ENCODE results near the gene MBOAT2. TPM values are rescaled to one million over a fixed set of nuclear protein-coding genes. Genes with fewer than 3 reads are reported as not detected.

MBOAT2 gene
- total RNA-seq, 1 experiment from 2014 or later: 16.7 TPM

DNA sequence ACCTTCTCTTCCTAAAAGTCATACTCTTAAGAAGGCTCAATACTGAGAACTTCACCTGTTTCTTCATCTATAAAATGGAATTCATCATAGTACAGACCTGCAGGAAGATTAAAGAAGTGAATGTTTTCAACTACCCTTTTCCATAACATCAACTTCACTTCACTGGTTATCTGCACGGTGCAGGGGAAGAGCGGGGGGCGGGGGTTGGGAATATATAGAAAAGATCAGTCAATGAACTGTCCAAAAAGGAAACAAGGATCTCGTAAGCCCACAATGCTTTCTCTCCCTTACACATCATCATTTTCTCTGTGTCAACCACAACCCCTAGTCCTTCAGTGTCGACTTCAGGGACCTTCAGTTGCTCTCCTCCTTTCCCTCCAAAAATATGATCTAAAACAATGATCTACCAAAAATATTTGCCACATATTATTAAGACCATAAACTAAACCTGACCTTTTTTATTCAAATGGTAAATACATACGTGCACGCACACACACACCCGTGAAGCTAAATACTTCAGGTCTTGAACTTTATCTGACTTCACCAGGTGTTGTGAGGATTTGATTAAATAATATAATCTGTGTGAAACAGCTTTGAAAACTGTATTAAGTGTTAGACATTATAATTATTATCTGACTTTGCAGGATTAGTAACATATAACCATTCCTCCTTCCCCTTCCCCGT lies 4.9 kb downstream of the MBOAT2 start:
- in situ Hi-C loops (cut with HindIII; ENCODE audit: low pct_unique_long_range_greater_than_20kb, low sequenced_read_pairs): no loop called here
- no peak for DNase-seq (ENCODE audit: low read depth)

- no peak for DNase-seq (ENCODE audit: low read depth)
These were observed 5.9 kb downstream of the MBOAT2 start for GRCh38 chr2:8997631-8998030.

GRCh38 chr2:8997108-8997507 lies 6.4 kb downstream of the MBOAT2 start:
- DNase-seq (ENCODE audit: low read depth): no peak
- in situ Hi-C loops (cut with HindIII; ENCODE audit: low pct_unique_long_range_greater_than_20kb, low sequenced_read_pairs): no loop called here

More at GRCh38 chr2:8997631-8998030, 5.9 kb downstream of the MBOAT2 start:
- in situ Hi-C loops (cut with HindIII; ENCODE audit: low pct_unique_long_range_greater_than_20kb, low sequenced_read_pairs): no loop called here

- in situ Hi-C loops (cut with HindIII; ENCODE audit: low pct_unique_long_range_greater_than_20kb, low sequenced_read_pairs): no loop called here
- DNase-seq (ENCODE audit: low read depth): no peak
These were observed 7.5 kb downstream of the MBOAT2 start for GRCh38 chr2:8996006-8996405.

GRCh38 chr2:8994386-8994785 lies 9.1 kb downstream of the MBOAT2 start:
- in situ Hi-C loops (cut with HindIII; ENCODE audit: low pct_unique_long_range_greater_than_20kb, low sequenced_read_pairs): no loop called here
- DNase-seq (ENCODE audit: low read depth): no peak

GRCh38 chr2:8993902-8994278 lies 9.6 kb downstream of the MBOAT2 start:
- no peak for DNase-seq (ENCODE audit: low read depth)
- in situ Hi-C loops (cut with HindIII; ENCODE audit: low pct_unique_long_range_greater_than_20kb, low sequenced_read_pairs): no loop called here

GRCh38 chr2:8993196-8993901 lies 10.1 kb downstream of the MBOAT2 start:
- DNase-seq (ENCODE audit: low read depth): no peak
- in situ Hi-C loops (cut with HindIII; ENCODE audit: low pct_unique_long_range_greater_than_20kb, low sequenced_read_pairs): no loop called here

- in situ Hi-C loops (cut with HindIII; ENCODE audit: low pct_unique_long_range_greater_than_20kb, low sequenced_read_pairs): no loop called here
- no peak for DNase-seq (ENCODE audit: low read depth)
These were observed 10.8 kb downstream of the MBOAT2 start for GRCh38 chr2:8992643-8993042.

- no peak for DNase-seq (ENCODE audit: low read depth)
- in situ Hi-C loops (cut with HindIII; ENCODE audit: low pct_unique_long_range_greater_than_20kb, low sequenced_read_pairs): no loop called here
These were observed 13.9 kb downstream of the MBOAT2 start for GRCh38 chr2:8989536-8990079.

GRCh38 chr2:8987410-8987809 lies 16.1 kb downstream of the MBOAT2 start:
- DNase-seq (ENCODE audit: low read depth): no peak
- in situ Hi-C loops (cut with HindIII; ENCODE audit: low pct_unique_long_range_greater_than_20kb, low sequenced_read_pairs): no loop called here

DNA sequence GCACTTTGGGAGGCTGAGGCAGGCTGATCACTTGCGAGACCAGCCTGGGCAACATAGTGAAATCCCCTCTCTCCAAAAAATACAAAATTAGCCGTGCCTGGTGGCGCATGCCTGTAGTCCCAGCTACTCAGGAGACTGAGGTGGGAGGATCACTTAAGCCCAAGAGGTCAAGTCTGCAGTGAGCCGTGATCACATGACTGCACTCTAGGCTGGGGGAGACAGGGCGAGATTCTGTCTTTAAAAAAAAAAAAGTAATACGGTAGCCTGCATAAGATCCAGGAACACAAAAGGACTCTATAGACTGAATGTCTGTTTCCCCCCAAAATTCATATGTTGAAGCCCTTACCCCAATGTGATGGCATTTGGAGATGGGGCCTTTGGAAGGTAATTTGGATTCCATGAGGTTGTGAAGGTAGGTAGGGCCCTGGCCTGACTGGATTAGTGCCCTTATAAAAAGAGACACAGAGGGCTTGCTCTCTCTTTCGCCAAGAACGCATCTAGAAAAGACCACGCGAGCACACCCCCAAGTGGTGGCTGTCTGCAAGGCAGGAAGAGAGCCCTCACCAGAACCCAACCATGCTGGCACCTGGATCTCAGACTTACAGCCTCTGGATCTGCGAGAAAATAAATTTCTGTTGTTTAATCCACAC lies 17.0 kb downstream of the MBOAT2 start:
- in situ Hi-C loops (cut with HindIII; ENCODE audit: low pct_unique_long_range_greater_than_20kb, low sequenced_read_pairs): no loop called here
- no peak for DNase-seq (ENCODE audit: low read depth)

DNA sequence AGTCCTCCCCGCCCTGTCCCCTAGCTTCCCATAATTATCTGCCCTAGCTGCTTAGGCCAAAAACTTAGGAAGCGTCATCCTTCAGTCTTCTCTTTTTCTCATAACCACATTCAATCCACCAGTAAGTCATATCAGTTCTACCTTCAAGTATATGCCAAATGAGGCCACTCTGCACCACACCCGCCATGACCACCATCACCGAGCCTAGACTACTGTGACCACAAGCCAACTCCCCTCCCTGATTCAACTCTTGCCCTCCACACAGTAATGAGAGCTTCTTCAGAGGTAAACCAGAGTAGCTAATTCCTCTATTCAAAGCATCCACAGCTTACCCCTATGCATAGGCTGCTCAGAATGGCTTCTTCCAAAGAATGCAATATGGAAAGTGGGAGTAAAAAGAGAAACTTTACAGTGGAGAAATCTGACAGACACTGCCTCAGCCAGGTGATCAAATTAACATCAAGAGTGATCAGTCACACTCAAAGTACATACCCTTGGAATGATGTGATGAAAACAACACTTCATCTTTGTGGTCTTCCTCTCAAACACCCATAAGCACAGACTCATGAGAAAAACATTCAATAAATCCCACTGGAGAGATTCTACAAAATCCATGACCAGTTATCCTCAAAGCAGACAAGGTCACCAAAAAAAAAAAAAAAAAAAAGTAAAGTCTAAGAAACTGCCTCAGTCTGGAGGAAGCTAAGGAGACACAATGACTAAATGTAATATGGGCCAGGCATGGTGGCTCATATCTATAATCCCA lies 17.7 kb downstream of the MBOAT2 start:
- no peak for DNase-seq (ENCODE audit: low read depth)
- in situ Hi-C loops (cut with HindIII; ENCODE audit: low pct_unique_long_range_greater_than_20kb, low sequenced_read_pairs): no loop called here

DNA sequence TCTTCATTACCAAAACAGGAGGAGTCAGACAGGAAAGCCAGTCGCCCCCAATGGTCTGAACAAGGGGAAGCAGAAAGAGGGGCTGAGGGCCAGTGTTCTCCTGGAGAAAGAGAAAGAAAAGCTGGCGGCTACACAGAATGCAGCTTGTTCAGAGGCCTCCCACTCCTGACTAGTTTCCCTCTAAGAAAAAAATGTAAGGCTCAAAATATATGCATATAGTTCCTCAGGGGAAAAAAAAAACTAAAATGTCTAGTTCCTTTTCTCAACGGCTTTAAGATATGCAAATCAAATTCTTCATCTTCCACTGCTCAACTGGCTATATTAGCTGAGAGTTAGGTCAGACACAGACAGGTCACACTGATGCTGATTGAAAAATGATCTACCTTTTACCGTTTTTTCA lies 18.6 kb downstream of the MBOAT2 start:
- no peak for DNase-seq (ENCODE audit: low read depth)
- in situ Hi-C loops (cut with HindIII; ENCODE audit: low pct_unique_long_range_greater_than_20kb, low sequenced_read_pairs): no loop called here

DNA sequence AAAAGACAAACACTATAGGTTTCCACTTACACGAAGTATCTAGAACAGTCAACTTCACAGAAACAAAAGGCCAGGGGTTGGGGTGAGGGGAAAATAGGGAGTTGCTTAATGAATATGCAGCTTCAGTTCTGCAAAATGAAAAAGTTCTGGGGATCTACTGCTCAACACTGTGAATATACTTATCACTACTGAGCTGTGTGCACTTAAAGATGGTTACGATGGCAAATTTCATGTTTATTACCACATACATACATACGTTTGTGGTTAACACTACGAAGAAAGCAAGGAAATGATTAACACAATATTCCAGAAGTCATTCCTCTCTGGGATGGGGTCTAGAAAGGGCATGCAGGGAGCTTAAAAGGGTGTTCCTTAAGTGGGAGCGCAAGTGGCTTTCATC lies 19.3 kb downstream of the MBOAT2 start:
- in situ Hi-C loops (cut with HindIII; ENCODE audit: low pct_unique_long_range_greater_than_20kb, low sequenced_read_pairs): no loop called here
- DNase-seq (ENCODE audit: low read depth): no peak

- in situ Hi-C loops (cut with HindIII; ENCODE audit: low pct_unique_long_range_greater_than_20kb, low sequenced_read_pairs): no loop called here
- DNase-seq (ENCODE audit: low read depth): no peak
These were observed 19.9 kb downstream of the MBOAT2 start for GRCh38 chr2:8983571-8983970.

DNA sequence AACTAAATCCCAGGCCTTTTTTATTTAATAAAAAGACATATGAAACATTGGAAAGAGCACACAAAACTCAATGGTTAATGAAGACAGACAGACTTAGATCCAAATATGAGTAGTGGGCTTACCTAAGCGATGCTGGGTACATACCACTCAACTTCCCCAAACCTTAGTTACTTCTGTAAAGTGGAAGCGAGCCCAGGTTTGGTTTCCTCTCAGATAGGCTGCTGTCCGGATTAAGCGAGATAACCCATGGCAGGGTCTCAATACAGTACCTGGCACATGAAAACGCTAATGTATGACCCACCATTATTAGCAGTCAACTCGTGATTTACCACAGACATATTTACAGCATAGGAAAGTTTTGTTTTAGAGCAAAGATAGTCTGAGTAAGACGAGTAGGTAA lies 21.6 kb downstream of the MBOAT2 start:
- in situ Hi-C loops (cut with HindIII; ENCODE audit: low pct_unique_long_range_greater_than_20kb, low sequenced_read_pairs): no loop called here
- DNase-seq (ENCODE audit: low read depth): no peak

DNA sequence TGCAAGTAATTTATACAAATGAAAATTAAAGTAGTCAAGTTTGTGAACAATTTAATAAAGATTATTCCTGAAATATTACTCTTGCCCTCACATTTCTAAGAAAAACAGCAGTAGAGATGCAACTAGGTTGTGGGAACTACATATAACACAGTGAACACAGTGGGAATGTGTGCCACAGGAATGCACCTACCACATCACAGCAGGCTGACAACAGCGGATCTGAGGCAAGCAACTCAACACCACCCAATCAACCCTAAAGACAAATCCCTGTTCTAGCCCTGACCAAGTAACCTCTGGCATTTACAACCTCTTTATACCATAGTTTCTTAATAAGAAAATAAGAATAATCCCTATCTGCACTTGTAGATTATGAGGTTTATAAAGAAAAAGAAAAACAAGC lies 23.4 kb downstream of the MBOAT2 start:
- in situ Hi-C loops (cut with HindIII; ENCODE audit: low pct_unique_long_range_greater_than_20kb, low sequenced_read_pairs): no loop called here
- DNase-seq (ENCODE audit: low read depth): no peak

DNA sequence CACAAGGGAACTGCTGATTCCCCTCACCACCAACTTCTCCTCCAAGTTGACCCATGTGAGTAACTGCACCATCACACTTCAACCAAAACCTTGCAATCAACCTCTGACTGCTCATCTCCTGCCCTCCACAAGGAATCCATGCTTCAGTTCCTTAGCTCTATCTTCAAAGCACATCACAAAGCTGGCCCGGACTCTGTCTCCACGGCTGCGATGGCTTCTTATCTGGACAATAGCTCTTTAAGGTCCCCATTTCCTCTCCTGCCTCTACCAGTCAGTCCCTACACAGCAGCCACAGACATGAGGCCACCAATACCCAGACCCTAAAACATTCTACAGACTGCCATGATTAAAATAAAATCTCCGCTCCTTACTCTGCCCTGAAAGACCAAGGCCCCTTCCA lies 25.7 kb downstream of the MBOAT2 start:
- DNase-seq (ENCODE audit: low read depth): no peak
- in situ Hi-C loops (cut with HindIII; ENCODE audit: low pct_unique_long_range_greater_than_20kb, low sequenced_read_pairs): no loop called here

Data from Caki2 (cell line).